Endodermal cell (in vitro differentiated cells): ENCODE measurements around the gene TRPV4. TPM values are rescaled to one million over a fixed set of nuclear protein-coding genes. Genes with fewer than 3 reads are reported as not detected.

Source experiments
- DNase-seq: peaks from one replicate; pipeline ENCODE4 v3.0.0-alpha.2; 2017
- H3K27ac ChIP-seq: 2 replicates; pipeline ENCODE4 v1.5.1; 2013; ENCODE audit warnings: mild to moderate bottlenecking, low read depth, low read length, moderate library complexity
- H3K27me3 ChIP-seq: 2 replicates; pipeline ENCODE4 v1.6.1; 2013; ENCODE audit warnings: mild to moderate bottlenecking, low read length, moderate library complexity; ENCODE audit not compliant: insufficient read depth, control insufficient read depth, poor library complexity, severe bottlenecking
- H3K36me3 ChIP-seq: 2 replicates; pipeline ENCODE4 v1.7.0; 2013; ENCODE audit warnings: mild to moderate bottlenecking, low read length, moderate library complexity; ENCODE audit not compliant: control insufficient read depth, insufficient read depth
- H3K4me1 ChIP-seq: one replicate; pipeline ENCODE4 v1.7.0; 2013; ENCODE audit warnings: low read length; ENCODE audit not compliant: control insufficient read depth, insufficient read depth
- H3K4me3 ChIP-seq: 2 replicates; pipeline ENCODE4 v1.5.1; 2013; ENCODE audit warnings: mild to moderate bottlenecking, low read length, moderate library complexity
- H3K9ac ChIP-seq: 2 replicates; pipeline ENCODE4 v1.6.1; 2013; ENCODE audit warnings: mild to moderate bottlenecking, low read length, moderate library complexity; ENCODE audit not compliant: poor library complexity, severe bottlenecking; ENCODE audit errors: extremely low read depth
- H3K9me3 ChIP-seq: 2 replicates; pipeline ENCODE4 v1.6.1; 2013; ENCODE audit warnings: mild to moderate bottlenecking, low read length, moderate library complexity; ENCODE audit not compliant: control insufficient read depth
- H3K27ac Mint-ChIP-seq: 2 replicates; pipeline ENCODE4 v1.8.0; 2020; ENCODE audit warnings: mixed read lengths
- H3K27me3 Mint-ChIP-seq: 2 replicates; pipeline ENCODE4 v1.8.0; 2021; ENCODE audit warnings: mild to moderate bottlenecking, mixed read lengths; ENCODE audit not compliant: insufficient read depth
- H3K36me3 Mint-ChIP-seq: 2 replicates; pipeline ENCODE4 v1.8.0; 2020; ENCODE audit warnings: low read depth, mixed read lengths
- H3K4me1 Mint-ChIP-seq: 2 replicates; pipeline ENCODE4 v1.8.0; 2020; ENCODE audit warnings: mixed read lengths
- H3K4me3 Mint-ChIP-seq: 2 replicates; pipeline ENCODE4 v1.8.0; 2020; ENCODE audit warnings: mild to moderate bottlenecking, moderate library complexity, mixed read lengths
- H3K9me3 Mint-ChIP-seq: 2 replicates; pipeline ENCODE4 v1.8.0; 2020; ENCODE audit warnings: mild to moderate bottlenecking, mixed read lengths
- CTCF ChIP-seq: fragments of 200-600 bp; sonication (generic); conservative IDR thresholded peaks from 2 replicates; pipeline ENCODE4 v1.5.0; 2021; ENCODE audit warnings: antibody characterized with exemption, mild to moderate bottlenecking
- WGBS, 2 experiments: methylation state at CpG; one replicate each; pipeline versions ENCODE4 v1.1.5 to v1.1.7; 2013; ENCODE audit warnings: missing lambda C conversion rate in 2 of 2, mixed read lengths in 1 of 2; ENCODE audit not compliant: insufficient coverage in 1 of 2, insufficient read length in 1 of 2; 5-methylcytosine and 5-hydroxymethylcytosine counted together
- total RNA-seq, 2 donors: library from RNA; stranded (reverse); fragmentation: NEBNext Ultra II Directional in 1 of 2; extraction: Animal tissue kit (Norgen Biotek cat#: 25700) in 1 of 2; gene quantifications; 2 replicates in 1 of 2; 3 replicates in 1 of 2; pipeline ENCODE4 v1.2.1, GENCODE V29; 2021

The TRPV4 gene
- total RNA-seq, 2 donors from 2014 or later: 14.0 to 14.2 TPM

- WGBS, 2 experiments: 71 to 82% methylated on average over 5 to 9 of the region's 9 CpGs
- no peaks in the 10 kb centered on the region for H3K36me3 ChIP-seq
- H3K4me1 ChIP-seq: no peaks in the 10 kb centered on the region
- DNase-seq: peak; percentile 65
- no peaks in the 10 kb centered on the region for H3K9me3 Mint-ChIP-seq
- H3K4me3 ChIP-seq: no peak overlapping the region
- H3K27ac ChIP-seq: no peak overlapping the region
- H3K4me1 Mint-ChIP-seq: peaks cover 5% of the 10 kb centered on the region
- peak; percentile 48 for TF ChIP-seq CTCF
- H3K27me3 ChIP-seq: no peaks in the 10 kb centered on the region
- H3K27me3 Mint-ChIP-seq: no peaks in the 10 kb centered on the region
- no peak overlapping the region for H3K4me3 Mint-ChIP-seq
- H3K36me3 Mint-ChIP-seq: no peaks in the 10 kb centered on the region
- H3K9me3 ChIP-seq: no peaks in the 10 kb centered on the region
- no peak overlapping the region for H3K27ac Mint-ChIP-seq
- H3K9ac ChIP-seq: no peak overlapping the region
These were observed 8.2 kb upstream of the TRPV4 start for GRCh38 chr12:109841356-109841755.

GRCh38 chr12:109840305-109841074 is 7.3 kb upstream of the TRPV4 start:
- H3K36me3 Mint-ChIP-seq: no peaks in the 10 kb centered on the region
- 75 to 81% methylated on average over 5 to 7 of the region's 7 CpGs for WGBS, 2 experiments
- no peaks in the 10 kb centered on the region for H3K4me1 ChIP-seq
- TF ChIP-seq CTCF: no peak
- peak; percentile 75 for DNase-seq
- H3K9ac ChIP-seq: no peak overlapping the region
- H3K9me3 Mint-ChIP-seq: no peaks in the 10 kb centered on the region
- no peaks in the 10 kb centered on the region for H3K27me3 Mint-ChIP-seq
- no peaks in the 10 kb centered on the region for H3K36me3 ChIP-seq
- no peak overlapping the region for H3K27ac Mint-ChIP-seq
- no peak overlapping the region for H3K27ac ChIP-seq
- H3K4me1 Mint-ChIP-seq: peaks cover 5% of the 10 kb centered on the region
- no peaks in the 10 kb centered on the region for H3K9me3 ChIP-seq
- H3K4me3 Mint-ChIP-seq: no peak overlapping the region
- no peaks in the 10 kb centered on the region for H3K27me3 ChIP-seq
- no peak overlapping the region for H3K4me3 ChIP-seq

GRCh38 chr12:109839444-109839843 is 6.2 kb upstream of the TRPV4 start:
- Mint-ChIP-seq H3K36me3 (no peaks in the 10 kb centered on the region), H3K27ac (no peak overlapping the region)
- H3K36me3 ChIP-seq: no peaks in the 10 kb centered on the region

More at GRCh38 chr12:109839444-109839843, 6.2 kb upstream of the TRPV4 start:
- Mint-ChIP-seq H3K4me1 (peaks cover 9% of the 10 kb centered on the region), H3K4me3 (no peak overlapping the region), H3K27me3 (no peaks in the 10 kb centered on the region), H3K9me3 (no peaks in the 10 kb centered on the region)
- H3K4me3 ChIP-seq: no peak overlapping the region
- H3K4me1 ChIP-seq: no peaks in the 10 kb centered on the region
- H3K9ac ChIP-seq: no peak overlapping the region
- DNase-seq: no peak
- no peak overlapping the region for H3K27ac ChIP-seq
- no peaks in the 10 kb centered on the region for H3K27me3 ChIP-seq
- no peak for TF ChIP-seq CTCF
- WGBS, 2 experiments: 40 to 77% methylated on average over 1 to 5 of the region's 6 CpGs
- no peaks in the 10 kb centered on the region for H3K9me3 ChIP-seq
